NCI-H2196 treated with DMSO at 0.1 percent for 48 hours (cell line): ENCODE measurements around the gene WDR64.
"Not testable (repeated sequence)": the region's sequence is repeated elsewhere in the genome, so short reads cannot be mapped to it uniquely, and the experiment has no call there.

Experiments
- DNase-seq: peaks from one replicate; lab custom pipeline; 2025; ENCODE audit not compliant: unreplicated experiment; lab: John Stamatoyannopoulos, UW

Gene WDR64

GRCh38 chr1:241787691-241788090 is 135.6 kb downstream of the WDR64 start:
- DNase-seq = no peak

GRCh38 chr1:241789061-241789460 is 137.0 kb downstream of the WDR64 start:
- no peak for DNase-seq

GRCh38 chr1:241799416-241799815 is 147.3 kb downstream of the WDR64 start:
- DNase-seq = no peak

- DNase-seq = no peak
These were observed 148.6 kb downstream of the WDR64 start for GRCh38 chr1:241800640-241801039.

DNA sequence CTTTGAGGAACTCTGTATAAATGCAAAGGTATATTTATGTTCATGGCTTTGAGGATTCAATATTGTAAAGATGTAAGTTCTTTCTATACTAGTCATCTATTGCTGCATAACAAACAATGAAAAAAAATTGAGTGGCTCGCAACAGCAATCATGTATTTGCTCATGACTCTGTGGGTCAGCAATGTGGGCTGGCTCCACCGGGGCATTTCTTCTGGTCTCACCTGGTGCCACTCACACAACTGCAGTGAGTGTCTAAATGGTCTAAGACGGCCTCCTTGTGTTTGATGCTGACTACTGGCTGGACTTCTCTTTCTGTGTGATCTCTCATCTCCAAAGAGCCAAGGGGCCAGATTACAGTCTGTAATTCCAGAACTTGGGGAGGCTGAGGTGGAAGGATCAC is 150.8 kb downstream of the WDR64 start:
- DNase-seq = no peak

DNA sequence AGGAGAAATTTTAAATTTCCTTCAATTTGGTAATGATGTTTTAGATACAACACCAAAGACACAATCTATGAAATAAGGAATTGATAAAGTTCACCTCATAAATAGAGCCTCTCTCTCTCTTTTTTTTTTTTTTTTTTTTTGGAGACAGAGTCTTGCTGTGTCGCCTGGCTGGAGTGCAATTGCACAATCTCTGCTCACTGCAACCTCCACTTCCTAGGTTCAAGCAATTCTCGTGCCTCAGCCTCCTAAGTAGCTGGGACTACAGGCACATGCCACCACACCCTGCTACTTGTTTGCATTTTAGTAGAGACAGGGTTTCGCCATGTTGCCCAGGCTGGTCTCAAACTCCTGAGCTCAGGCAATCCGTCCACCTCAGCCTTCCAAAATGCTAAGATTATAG is 152.6 kb downstream of the WDR64 start:
- not testable (repeated sequence) for DNase-seq

GRCh38 chr1:241808265-241808664 is 156.2 kb downstream of the WDR64 start:
- no peak for DNase-seq

DNA sequence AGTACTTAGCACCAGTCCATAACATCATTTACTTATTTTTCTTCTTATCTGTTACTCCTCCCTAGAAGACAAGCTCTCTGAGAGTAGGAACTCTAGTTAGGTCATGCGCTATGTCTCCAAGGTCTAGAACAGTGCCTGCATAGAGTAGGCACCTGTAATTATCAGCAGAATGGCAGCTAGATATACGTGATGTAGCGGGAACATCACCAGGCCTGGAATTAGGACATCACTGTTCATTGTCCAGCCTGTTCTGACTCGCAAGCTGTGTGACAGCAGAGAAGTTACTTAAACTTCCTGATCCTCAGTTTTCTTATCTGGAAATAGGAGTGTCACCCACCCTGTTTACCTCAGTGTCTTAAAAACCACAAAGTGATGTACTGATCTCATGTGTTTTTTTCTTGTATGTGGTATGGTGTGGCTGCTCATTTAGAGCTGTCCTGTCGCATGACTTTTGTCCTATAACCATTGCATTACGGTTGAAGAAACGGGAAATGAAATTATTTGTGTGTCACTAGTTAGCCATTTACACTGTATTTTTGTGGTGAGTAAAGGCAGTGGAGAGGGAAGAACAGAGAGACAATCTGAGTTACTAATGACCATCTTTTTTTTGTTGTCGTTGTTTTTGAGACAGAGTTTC is 158.8 kb downstream of the WDR64 start:
- DNase-seq = no peak

DNA sequence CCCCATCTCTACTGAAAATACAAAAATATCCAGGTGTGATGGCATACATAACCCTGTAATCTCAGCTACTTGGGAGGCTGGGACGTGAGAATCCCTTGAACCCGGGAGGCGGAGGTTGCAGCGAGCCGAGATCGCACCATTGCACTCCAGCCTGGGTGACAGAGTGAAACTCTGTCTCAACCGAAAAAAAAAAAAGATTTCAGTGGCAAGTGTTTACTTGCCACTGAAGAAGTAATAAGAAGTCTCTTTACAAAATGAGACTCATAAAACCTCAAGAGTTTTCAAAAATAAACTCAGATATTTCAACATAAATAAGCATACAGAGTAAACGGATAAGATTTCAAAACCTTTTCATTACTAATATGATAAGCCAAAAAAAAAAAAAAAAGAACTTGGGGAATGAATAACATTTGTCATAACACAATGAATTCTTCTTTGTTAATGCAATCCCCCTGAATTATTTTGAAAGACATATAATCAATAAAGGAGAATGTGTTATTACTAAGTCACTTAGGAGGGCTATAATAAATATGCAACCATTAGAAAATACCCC is 161.8 kb downstream of the WDR64 start:
- DNase-seq = no peak

DNA sequence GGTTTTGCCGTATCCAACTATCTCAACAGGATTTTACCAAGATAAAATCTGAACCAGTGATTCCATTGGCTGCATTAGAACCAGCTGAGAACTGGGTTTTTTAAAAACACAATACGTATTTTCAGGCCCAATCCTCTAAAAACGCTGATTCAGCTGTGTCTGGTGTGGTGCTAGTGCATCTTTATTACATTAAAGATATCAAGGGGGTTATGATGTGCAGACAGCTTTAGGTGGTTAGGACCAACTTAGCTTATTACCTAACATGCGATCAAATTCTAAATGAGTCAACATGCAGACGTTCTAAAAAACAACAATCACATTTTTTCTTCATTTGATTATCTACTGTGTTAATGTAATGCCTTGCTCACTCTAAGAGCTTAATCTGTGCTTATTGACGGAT is 163.9 kb downstream of the WDR64 start:
- no peak for DNase-seq

DNA sequence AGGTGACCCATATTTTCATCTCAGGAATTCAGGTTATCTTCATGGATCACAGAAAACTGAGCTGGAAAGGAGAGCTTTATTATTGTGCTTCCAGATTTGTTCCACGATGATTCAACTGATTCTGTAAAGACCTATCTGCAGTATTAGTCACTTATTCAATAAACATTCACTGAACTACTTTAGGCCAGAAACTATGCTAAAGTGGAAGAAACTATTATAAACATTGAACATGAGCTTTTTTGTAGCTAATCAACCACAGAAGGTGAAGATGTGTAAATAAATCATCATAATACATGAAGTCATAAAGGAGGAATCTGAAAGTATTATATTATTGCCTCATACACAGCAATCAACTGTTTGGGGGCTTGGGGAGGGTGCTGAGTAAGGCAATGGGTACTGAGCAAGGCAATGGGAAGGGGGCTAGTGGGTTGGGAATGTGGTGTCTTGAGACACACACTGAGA is 165.3 kb downstream of the WDR64 start:
- DNase-seq = no peak

DNA sequence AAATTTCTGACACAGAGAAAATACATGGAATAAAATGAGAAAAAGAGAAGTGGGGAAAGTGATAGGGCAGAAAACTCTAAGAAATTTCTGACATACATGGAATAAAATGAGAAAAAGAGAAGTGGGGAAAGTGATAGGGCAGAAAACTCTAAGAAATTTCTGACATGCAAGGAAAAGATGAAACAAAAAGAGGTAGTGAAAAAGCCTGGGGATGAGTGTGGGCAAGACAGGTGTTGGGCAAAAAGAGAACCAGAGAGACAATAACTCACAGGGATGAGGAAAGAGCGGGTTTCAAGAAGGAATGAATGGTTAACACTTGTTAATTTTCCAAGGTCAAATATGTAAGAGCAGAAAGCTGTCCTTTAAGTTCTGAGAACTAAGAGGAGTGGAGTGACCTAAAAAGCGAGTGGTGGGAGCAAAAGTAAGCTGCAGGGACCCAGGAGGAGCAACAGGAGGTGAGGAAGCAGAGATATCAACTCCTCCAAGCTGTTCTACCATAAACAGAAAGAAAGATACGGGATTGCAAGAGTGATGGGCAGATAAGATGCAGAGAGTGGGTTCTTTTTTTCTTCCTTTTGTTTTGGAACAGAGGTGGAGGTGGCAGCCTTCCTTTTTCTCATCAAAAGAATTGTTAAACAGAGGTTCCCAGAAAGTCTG is 166.0 kb downstream of the WDR64 start:
- no peak for DNase-seq

DNA sequence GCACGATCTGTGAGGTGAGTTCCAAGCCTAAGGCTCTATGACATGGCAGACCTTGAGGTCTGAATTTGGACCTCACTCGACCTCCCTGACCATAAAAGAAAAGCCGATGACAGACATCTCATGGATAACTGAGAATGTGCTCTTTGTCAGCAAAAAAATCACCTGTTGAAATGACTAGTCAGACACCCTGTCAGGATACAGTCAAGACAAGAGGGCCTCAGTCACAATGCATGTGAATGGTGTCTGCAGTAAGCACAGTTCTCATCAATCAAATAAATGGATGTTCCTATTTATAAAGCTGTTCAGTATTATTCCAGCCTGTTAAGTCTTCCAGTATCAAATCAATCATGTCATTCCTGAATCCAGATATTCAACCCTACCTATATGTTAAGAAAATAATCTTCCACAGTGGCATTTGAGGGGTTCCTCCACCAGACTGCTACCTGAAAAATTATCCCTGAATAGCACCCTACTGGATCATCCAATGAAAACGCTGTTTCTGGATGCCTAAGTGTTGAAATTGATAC is 167.3 kb downstream of the WDR64 start:
- DNase-seq = no peak

DNA sequence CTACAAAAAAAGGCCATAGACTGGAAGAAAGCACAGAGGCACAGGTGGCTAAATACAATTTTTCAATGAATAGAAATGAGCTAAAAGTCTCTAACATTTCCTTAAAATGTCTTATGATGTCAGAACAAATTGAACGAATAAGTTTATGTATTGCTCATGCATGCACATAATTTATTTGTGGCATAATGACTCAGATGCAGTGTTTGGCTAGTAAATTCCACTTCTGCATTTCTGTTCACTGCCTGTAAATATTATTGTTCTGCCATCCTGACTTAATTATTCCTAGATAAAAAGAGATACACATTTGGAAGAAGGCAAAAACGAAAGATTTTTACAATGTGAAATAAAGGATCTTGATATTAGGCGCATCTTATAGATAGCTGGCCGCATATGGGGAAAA is 169.3 kb downstream of the WDR64 start:
- no peak for DNase-seq

DNA sequence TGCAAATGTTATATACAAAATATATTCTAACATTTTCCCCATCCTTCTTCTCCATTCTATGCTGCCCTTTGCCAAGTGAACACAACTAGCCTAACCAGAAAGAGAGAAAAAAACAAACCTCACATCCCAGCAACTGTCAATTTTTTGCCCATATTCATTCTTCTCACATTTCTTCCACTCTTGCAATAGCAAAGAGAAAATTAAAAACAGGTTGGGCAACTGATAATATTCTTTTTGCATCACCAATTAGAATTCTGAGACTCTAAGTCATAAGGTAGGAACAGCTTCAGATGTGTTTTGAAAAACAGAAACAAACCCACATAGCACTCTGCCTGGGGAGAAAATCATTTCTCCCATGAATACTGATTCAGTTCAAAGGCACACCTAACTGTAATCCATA is 170.8 kb downstream of the WDR64 start:
- no peak for DNase-seq

DNA sequence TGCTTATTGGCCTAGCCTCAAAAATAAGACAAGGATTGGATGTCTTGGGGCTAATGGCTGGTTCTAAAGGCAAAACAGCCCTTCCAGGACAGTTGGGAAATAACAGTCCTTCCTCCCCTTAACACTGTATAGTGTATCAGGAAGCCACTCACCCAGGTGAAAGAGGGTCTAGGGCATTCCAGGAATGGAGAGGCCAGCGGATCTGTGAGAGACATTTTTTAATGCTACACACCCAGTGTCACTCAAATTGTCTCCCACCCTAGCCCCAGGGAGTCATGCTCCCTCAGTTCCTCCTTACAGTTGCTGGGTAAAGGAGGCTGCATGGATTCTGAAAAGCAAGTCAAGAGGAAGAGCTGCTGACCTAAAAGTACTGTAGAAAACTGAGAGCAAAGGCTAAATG is 171.8 kb downstream of the WDR64 start:
- no peak for DNase-seq

- no peak for DNase-seq
These were observed 173.5 kb downstream of the WDR64 start for GRCh38 chr1:241825581-241825980.

- not testable (repeated sequence) for DNase-seq
These were observed 174.5 kb downstream of the WDR64 start for GRCh38 chr1:241826613-241827012.

DNA sequence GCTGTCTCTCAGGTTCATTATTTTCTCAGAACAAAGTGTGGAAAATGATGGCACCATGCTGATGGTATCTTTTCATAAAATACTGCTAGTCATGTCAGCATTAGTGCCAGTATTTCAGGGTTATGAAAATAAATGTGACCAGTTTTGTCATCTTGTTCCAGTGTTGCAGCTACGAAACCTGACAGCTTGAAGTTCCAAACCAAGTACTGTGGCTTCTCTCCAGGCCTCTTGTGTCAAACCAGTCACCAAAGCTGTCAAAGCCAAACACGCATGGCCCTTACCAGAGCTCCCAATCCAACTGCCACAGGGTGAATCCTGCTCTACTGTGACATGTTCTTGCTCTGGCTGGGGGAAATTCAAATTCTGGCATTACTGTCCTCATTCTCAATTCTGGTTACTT is 175.2 kb downstream of the WDR64 start:
- DNase-seq = no peak

GRCh38 chr1:241828463-241829021 is 176.5 kb downstream of the WDR64 start:
- no peak for DNase-seq

GRCh38 chr1:241829468-241829867 is 177.4 kb downstream of the WDR64 start:
- DNase-seq = no peak
